ENCODE results near the gene ATXN8OS. TPM values are rescaled to one million over a fixed set of nuclear protein-coding genes. Genes with fewer than 3 reads are reported as not detected.

ATXN8OS gene
- total and polyA plus RNA-seq, 2 of the 4 experiments (the other 2 are of a cell fraction), result not detected

GRCh38 chr13:70173598-70173959 lies 66.0 kb downstream of the ATXN8OS start:
- no peaks in the 10 kb centered on the region for H3K36me3 ChIP-seq (ENCODE audit: control insufficient read depth, insufficient read depth, low read length)
- H4K91ac ChIP-seq (ENCODE audit: insufficient read depth, low read depth, low read length), result no peak overlapping the region
- in situ Hi-C loops (cut with MboI; ENCODE audit: low sequenced_read_pairs), result no loop called here
- dilution Hi-C loops (cut with HindIII; ENCODE audit: low sequenced_read_pairs, unreplicated experiment), result no loop called here
- no peak overlapping the region for H3K56ac ChIP-seq (ENCODE audit: extremely low read depth, insufficient read depth, low read length)
- CTCF ChIA-PET, result no interaction called here
- TF ChIP-seq FOS (IDR thresholded peaks at IDR 0.05; ENCODE audit: low read depth, low read length), result no peak
- TF ChIP-seq CHD1 (IDR thresholded peaks at IDR 0.05; ENCODE audit: low read depth, low read length), result no peak
- no peak for TF ChIP-seq SMC3 (IDR thresholded peaks at IDR 0.05; ENCODE audit: low read depth, low read length)
- TF ChIP-seq CEBPB (IDR thresholded peaks at IDR 0.05; ENCODE audit: low read depth, low read length), result no peak
- TF ChIP-seq MXI1 (IDR thresholded peaks at IDR 0.05; ENCODE audit: borderline replicate concordance, low read depth, low read length), result no peak
- TF ChIP-seq RCOR1 (IDR thresholded peaks at IDR 0.05; ENCODE audit: insufficient replicate concordance, low read length), result no peak
- no peak for TF ChIP-seq MAFK (IDR thresholded peaks at IDR 0.05; ENCODE audit: low read depth, low read length)
- TF ChIP-seq ELK1 (IDR thresholded peaks at IDR 0.05; ENCODE audit: borderline replicate concordance, low read depth, low read length), result no peak
- TF ChIP-seq RAD21 (IDR thresholded peaks at IDR 0.05; ENCODE audit: low read length), result no peak
- TF ChIP-seq POLR2A (IDR thresholded peaks at IDR 0.05; ENCODE audit: low read depth, low read length), result no peak
- no peak for TF ChIP-seq RFX5 (IDR thresholded peaks at IDR 0.05; ENCODE audit: low read depth, low read length)
- no peak for TF ChIP-seq CTCF (conservative IDR thresholded peaks at IDR 0.05; ENCODE audit: low read depth, low read length)
- no peak for TF ChIP-seq USF2 (IDR thresholded peaks at IDR 0.05; ENCODE audit: low read depth, low read length)
- TF ChIP-seq BHLHE40 (IDR thresholded peaks at IDR 0.05; ENCODE audit: low read depth, low read length), result no peak
- no peak for TF ChIP-seq NFE2L2 (IDR thresholded peaks at IDR 0.05; ENCODE audit: low read depth, low read length)
- TF ChIP-seq MAZ (IDR thresholded peaks at IDR 0.05; ENCODE audit: borderline replicate concordance, low read depth, low read length), result no peak
- H4K20me1 ChIP-seq (ENCODE audit: insufficient read depth, low read length), result no peaks in the 10 kb centered on the region
- H4K8ac ChIP-seq (ENCODE audit: low read depth in 2 of 2, low read length in 2 of 2), result no peak overlapping the region
- no peak overlapping the region for H3K9ac ChIP-seq (ENCODE audit: low read depth, low read length)
- no peak overlapping the region for H3K4ac ChIP-seq (ENCODE audit: low read depth, low read length)
- no TSS peak for BruUV-seq (replicated peaks)
- no peak overlapping the region for H3K14ac ChIP-seq (replicated peaks; ENCODE audit: low read depth, low read length)
- H4K5ac ChIP-seq (ENCODE audit: low read depth, low read length), result no peak overlapping the region
- WGBS, 2 experiments (ENCODE audit: extremely low coverage in 2 of 2, insufficient read length in 1 of 2), result no CpG with 5 or more reads among the region's 1 CpG
- POLR2A ChIA-PET (ENCODE audit: unreplicated experiment), result no interaction called here
- no peak overlapping the region for H2AK5ac ChIP-seq (ENCODE audit: low read depth, low read length)
- no peaks in the 10 kb centered on the region for H3K4me1 ChIP-seq (ENCODE audit: control insufficient read depth, insufficient read depth, low read length)
- no peak overlapping the region for H2BK15ac ChIP-seq (ENCODE audit: low read depth, low read length)
- H3K9me1 ChIP-seq (ENCODE audit: insufficient read depth, low read length), result no peaks in the 10 kb centered on the region
- H2BK5ac ChIP-seq (ENCODE audit: low read depth, low read length, poor library complexity, severe bottlenecking), result no peak overlapping the region
- H3K79me1 ChIP-seq (ENCODE audit: low read depth in 1 of 2, low read length in 2 of 2), result no peaks in the 10 kb centered on the region
- no peak overlapping the region for H2BK20ac ChIP-seq (ENCODE audit: low read depth, low read length)
- H2BK120ac ChIP-seq (ENCODE audit: low read depth, low read length), result no peak overlapping the region
- no peak overlapping the region for H3K4me3 ChIP-seq (ENCODE audit: insufficient read depth, low read depth, low read length)
- DNase-seq (no peak), ATAC-seq (ENCODE audit: low read depth) (no peak)
- H2AK9ac ChIP-seq (replicated peaks; ENCODE audit: low read depth, low read length, poor library complexity), result no peak overlapping the region
- no peak overlapping the region for H2AFZ ChIP-seq (replicated peaks; ENCODE audit: low read length, poor library complexity)
- H3K9me3 ChIP-seq (ENCODE audit: control insufficient read depth, insufficient read depth, low read length), result 0 out of 2 replicates have a peak, but pooled peaks cover 4% of the 10 kb centered on the region
- no peak overlapping the region for H3K18ac ChIP-seq (ENCODE audit: low read depth, low read length)
- intact Hi-C loops (cut with micrococcal nuclease), result no loop called here
- no peak overlapping the region for H3K23ac ChIP-seq (ENCODE audit: low read depth, low read length)
- H3K4me2 ChIP-seq (ENCODE audit: low read depth, low read length), result no peak overlapping the region
- no peaks in the 10 kb centered on the region for H3K27me3 ChIP-seq (ENCODE audit: control insufficient read depth, insufficient read depth, low read length)
- H3K27ac ChIP-seq (ENCODE audit: insufficient read depth, low read length), result no peak overlapping the region
